NB4 (cell line): ENCODE data around the gene TLCD1.

Source experiments
- DNase-seq: peaks from one replicate; pipeline ENCODE4 v3.0.0; 2010; ENCODE audit warnings: low read depth
- H3K4me3 ChIP-seq: one replicate; pipeline ENCODE4 v1.5.1; 2011; ENCODE audit warnings: mild to moderate bottlenecking, low read depth, low read length, moderate library complexity
- CTCF ChIP-seq: IDR thresholded peaks from one replicate; pipeline ENCODE4 v1.5.1; 2012; ENCODE audit warnings: low read depth, low read length
- MAX ChIP-seq: IDR thresholded peaks from 2 replicates; pipeline ENCODE4 v1.6.1; 2011; ENCODE audit warnings: low read depth, low read length
- MYC ChIP-seq: IDR thresholded peaks from 2 replicates; pipeline ENCODE4 v1.6.1; 2011; ENCODE audit warnings: low read depth, low read length
- POLR2A ChIP-seq: IDR thresholded peaks from 2 replicates; pipeline ENCODE4 v1.6.1; 2011; ENCODE audit warnings: mild to moderate bottlenecking; ENCODE audit not compliant: insufficient read length; ENCODE audit errors: extremely low read depth

Gene TLCD1

GRCh38 chr17:28685366-28685765, 40.7 kb downstream of the TLCD1 start:
- H3K4me3 ChIP-seq, result no peak overlapping the region
- no peak for TF ChIP-seq MYC
- no peak for TF ChIP-seq CTCF
- TF ChIP-seq POLR2A, result no peak
- TF ChIP-seq MAX, result no peak
- no peak for DNase-seq

GRCh38 chr17:28684963-28685362, 41.1 kb downstream of the TLCD1 start:
- peak; percentile 55 for DNase-seq
- TF ChIP-seq CTCF (no peak), MYC (no peak), POLR2A (no peak), MAX (no peak)

GRCh38 chr17:28682655-28683054, 43.4 kb downstream of the TLCD1 start:
- no peak overlapping the region for H3K4me3 ChIP-seq
- no peak for TF ChIP-seq MAX
- TF ChIP-seq CTCF, result no peak
- no peak for TF ChIP-seq MYC
- TF ChIP-seq POLR2A, result no peak
- no peak for DNase-seq

More at GRCh38 chr17:28684963-28685362, 41.1 kb downstream of the TLCD1 start:
- H3K4me3 ChIP-seq, result no peak overlapping the region

GRCh38 chr17:28675980-28676379, 50.1 kb downstream of the TLCD1 start:
- H3K4me3 ChIP-seq, result no peak overlapping the region
- TF ChIP-seq CTCF (peak; percentile 32), MYC (no peak), MAX (no peak), POLR2A (no peak)
- peak; percentile 20 for DNase-seq

- H3K4me3 ChIP-seq, result no peak overlapping the region
- DNase-seq, result no peak
- TF ChIP-seq CTCF (no peak), MYC (no peak), POLR2A (no peak), MAX (no peak)
Observed at GRCh38 chr17:28675490-28675889, 50.5 kb downstream of the TLCD1 start.
